SHP77 treated with DMSO at 0.1 percent for 48 hours (cell line): Measurements from ENCODE around the gene AFAP1L2.
"Not testable (repeated sequence)": the region's sequence is repeated elsewhere in the genome, so short reads cannot be mapped to it uniquely, and the experiment has no call there.

Experiments used
- DNase-seq: peaks from one replicate; lab custom pipeline; 2025; lab: John Stamatoyannopoulos, UW

Gene AFAP1L2

DNA sequence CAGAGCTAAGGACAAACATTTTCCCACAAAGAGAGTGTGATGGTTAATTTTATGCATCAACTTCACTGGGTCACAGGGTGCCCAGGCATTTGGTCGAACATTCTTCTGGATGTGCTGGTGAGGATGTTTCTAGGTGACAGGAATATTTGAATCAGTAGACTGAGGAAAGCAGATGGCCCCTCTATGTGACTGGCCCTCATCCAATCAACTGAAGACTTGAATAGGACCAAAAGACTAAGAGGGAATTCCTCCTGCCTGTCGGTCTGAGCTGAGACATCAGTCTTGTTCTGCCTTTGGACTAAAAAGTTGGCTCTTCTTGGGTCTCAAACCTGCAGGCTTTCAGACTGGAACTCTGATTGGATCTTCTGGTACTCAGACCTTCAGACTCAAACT, 44.4 kb downstream of the AFAP1L2 start:
- no peak for DNase-seq

DNA sequence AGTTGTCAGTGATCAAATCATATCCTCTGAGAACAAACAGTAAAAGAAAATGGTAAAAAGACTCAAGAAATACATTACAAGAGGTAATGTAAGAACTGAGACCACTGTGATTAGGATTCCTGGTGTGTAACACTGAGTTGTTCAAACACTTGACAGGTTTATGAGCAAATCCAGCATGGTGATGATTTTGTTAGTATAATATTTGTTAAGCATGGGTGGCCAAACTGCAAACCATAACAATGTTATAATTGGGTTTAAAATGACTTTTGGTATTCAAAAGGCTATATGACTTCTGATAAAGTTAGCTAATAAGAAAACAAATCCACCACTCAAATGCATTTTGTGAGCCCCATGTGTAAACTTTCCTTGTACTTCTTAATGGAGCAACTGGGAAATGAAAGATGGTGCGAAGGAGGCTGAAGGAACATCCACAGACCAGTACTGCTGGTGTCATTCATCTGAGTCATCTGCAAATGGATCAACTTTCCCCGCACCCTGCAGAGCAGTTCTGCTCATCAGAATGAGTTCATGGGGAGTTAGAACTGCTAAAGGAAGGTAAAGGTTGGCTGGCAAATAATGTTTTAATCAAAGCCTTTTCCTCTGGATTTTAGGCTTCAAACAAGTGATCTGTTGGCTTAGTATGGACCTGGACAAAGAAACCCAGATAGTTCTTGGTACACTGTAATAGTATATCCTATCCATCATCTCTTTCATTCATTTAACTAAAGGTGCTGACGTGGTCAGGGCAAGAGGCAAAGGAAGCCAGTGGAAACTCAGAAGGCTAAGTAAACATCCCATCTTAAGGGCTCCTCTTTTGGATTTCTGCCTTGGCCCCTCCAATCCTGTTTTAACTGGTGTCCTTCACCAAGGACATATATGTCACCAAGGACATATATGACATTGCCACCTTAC, 45.0 kb downstream of the AFAP1L2 start:
- DNase-seq: no peak

DNA sequence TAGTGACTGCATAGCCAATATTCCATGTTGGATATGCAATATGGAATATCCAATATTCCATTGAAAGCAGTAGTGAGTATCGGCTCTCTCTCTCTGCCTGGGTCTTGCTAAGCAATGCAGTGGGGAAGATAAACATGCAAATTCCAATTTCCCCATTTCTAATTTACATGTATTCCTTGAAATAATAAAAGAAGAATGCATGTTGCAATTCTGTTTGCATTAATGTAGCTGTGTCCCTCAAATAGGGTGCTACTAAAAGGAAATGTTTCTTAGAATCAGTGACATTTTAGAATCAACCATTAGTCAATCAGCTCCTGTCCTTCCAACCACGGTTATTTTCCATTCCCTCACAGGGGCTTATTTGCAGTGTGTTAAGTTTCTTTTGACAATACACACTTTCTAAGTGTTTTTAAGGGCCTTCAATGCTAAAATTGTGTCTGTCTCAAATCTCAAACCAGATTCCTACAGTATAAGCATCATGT, 46.7 kb downstream of the AFAP1L2 start:
- no peak for DNase-seq

DNA sequence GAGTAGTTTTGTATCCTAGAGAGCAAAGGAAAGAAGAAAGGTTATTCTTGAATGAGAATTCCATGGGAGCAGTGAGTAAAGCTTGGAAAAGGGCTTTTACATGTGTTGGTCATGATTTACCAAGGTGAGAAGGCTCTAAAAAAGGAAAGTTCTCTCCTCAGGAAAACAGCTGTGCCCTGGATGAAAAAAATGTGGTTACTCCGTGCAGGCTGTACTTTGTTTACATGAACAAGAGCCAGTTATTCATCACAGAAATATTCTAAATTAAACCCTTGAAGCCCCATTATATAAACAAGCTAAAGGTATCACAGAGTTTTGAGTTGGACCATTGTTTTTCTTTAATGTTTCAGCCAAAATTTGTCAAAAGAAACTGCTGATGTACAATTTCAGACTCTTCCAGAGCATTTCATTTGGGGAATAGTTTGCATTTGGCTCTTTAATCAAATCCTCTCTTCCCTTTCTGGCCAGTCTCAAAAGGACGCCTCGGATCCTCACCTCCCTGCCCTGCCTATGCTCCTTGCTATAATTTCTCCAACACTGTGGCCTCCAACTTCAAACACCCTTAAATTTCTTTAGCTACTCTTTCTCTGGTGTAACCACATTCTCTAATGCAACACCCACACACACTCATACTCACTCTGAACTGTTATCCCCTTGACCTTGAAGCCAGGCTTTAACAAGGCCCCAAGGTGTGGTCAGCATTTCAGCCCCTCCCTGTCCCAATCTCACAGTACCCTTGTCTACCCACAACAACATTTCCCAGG, 47.4 kb downstream of the AFAP1L2 start:
- DNase-seq: no peak

DNA sequence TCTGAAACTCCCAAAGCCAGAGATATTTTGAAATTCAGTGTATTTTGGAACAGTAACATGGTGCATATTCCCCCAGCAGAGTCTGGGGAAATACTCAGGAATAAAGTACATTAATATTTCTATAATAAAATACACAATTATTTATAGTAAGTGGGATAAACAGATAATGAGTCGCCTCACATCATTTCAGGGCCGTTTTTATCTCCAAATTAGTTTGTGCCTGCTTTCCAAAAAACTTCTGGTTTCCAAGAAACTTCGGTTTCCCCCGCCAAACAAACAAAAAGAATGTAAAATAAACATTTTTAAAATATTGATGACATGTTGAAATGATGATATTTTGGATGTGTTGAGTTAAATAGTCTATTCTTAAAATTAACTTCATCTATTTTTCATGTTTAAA, 48.2 kb downstream of the AFAP1L2 start:
- DNase-seq: no peak

DNA sequence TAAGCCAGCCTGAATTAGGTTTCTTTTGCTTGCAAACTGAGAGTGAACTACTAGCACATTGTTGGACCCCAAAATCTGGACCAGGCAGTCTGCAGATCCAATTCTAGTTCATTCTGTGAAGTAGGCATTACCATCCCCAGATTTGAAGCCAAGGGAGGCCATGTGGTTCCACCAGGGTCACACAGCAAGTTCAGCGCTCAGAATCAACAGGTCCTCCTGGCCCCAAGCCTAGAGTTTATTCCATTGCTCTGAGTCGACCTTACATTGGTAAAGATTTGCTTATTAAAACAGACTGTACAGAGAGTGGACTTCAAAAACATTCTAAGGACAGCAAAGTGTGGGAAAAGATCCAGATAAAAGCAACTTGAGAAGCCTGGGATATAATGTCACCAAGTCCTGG, 50.9 kb downstream of the AFAP1L2 start:
- no peak for DNase-seq

DNA sequence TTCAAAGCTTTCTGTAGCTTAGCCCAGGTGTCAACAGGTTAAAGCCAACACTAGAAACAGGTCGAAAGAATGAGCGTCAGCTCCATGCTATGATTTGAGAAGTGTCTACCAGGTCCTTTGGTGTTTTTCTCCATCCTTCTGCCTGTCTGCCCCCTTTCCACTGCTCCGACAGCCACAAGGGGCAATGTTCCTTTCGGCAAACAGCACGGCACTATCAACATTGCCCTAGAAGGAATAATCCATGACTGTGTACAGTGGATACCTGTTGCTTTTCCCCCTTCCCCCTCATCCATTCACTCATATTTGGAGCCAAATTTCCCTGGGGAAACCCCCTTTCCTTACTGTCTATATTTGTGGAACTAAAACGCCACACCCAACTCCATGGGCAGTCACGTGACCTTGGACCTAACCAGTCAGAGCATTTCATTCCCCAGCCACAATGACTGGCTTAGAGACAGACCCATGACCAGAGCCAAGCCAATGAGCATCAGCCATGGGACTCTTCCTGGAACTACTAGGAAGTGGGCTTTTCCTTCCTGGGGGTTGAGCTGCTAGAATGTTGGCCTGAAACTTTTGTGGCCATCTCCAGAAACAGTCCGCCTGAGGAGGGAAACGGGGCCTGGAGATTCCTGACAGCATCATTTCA, 51.5 kb downstream of the AFAP1L2 start:
- DNase-seq: no peak

DNA sequence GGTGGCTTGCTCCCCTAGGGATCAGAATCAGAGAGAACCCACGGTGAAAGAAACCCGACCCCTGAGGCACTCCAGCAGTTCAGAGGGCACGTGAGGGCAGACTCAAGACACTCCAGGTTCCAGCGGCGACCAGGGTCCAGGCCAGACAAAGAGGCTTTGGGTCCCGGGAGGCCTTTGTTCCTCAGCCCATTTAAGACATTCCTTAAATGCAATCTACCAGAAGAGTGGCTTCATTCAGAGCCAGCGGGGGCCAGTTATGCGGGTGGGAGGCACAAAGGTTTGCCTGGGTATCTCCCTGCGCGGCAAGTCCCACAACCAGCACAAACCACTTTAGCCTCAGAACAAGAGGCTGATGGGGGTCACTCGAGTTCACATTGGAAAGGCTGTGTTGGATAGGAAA, 53.6 kb downstream of the AFAP1L2 start:
- DNase-seq: no peak

DNA sequence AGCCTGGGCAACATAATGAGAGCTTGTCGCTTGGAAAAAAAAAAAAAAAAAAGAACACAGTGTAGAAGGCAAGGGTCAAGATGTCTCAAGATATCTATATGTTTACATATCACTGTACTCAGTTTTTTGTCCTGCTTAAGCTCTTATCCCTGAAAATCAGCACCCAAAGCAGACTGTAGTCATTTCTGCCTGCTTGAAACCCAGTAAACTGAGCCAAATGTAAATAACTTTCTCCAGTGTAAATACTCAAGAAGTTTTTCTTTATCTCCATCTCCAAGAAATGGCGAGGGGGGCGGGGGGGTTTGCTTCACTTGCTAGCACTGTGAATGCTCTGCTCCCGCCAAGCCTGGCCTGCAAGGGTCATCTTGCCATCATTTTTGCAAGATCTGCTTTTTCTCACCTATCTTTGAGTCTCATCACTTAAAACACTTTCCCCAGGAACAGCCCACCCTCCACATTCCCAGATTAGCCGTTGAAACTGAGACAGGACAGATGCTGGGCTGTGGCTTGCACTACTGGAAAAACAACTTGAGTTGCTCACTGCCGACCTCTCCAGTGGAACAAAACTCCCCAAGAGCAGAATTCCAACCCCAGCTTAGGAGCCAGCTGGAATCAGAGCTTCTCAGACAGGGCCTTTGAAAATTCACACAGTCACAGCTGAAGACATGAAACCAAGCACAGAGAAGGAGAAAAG, 54.6 kb downstream of the AFAP1L2 start:
- no peak for DNase-seq

DNA sequence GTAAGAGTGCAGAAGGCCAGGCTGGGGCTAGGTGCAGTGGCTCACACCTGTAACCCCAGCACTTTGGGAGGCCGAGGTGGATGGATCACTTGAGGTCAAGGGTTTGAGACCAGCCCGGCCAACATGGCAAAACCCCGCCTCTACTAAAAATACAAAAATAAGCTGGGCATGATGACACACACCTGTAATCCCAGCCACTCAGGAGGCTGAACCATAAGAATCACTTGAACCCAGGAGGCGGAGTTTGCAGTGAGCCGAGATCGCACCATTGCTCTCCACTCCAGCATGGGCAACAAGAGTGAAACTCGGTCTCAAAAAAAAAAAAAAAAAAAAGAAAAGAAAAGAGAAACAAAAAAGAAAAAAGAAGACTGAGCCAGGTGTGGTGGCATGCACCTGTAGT, 55.2 kb downstream of the AFAP1L2 start:
- DNase-seq: not testable (repeated sequence)

DNA sequence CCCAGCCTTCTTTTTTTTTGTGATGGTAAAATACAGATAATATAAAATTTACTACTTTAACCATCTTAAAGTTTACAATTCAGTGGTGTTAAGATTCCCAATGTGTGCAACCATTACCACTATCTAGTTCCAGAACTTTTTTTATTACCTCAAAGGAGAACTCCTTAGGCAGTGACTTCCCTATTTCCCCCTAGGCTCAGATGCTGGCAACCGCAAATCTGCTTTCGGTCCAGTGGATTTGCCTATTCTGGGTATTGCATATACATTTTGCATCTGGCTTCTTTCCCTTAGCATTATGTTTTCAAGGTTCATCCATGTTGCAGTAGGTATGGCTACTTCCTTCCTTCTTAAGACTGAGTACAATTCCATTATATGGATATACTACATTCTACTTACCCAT, 56.5 kb downstream of the AFAP1L2 start:
- no peak for DNase-seq

DNA sequence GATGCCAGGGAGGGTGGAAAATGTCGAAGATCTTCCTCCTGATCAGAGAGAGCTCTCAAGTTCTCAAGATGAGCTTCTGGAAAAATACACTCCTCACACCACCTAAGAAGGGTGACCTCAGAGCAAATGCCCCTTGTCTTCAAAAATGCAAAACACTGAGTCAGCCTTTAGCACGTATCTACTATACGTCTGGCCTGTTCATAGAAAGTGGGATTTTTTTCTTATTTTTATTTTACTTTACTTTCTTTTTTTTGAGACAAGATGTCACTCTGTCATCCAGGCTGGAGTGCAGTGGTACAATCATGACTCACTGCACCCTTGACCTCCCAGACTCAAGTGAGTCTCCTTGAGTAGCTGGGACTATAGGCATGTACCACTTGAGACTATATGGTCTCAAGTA, 57.1 kb downstream of the AFAP1L2 start:
- DNase-seq: no peak

DNA sequence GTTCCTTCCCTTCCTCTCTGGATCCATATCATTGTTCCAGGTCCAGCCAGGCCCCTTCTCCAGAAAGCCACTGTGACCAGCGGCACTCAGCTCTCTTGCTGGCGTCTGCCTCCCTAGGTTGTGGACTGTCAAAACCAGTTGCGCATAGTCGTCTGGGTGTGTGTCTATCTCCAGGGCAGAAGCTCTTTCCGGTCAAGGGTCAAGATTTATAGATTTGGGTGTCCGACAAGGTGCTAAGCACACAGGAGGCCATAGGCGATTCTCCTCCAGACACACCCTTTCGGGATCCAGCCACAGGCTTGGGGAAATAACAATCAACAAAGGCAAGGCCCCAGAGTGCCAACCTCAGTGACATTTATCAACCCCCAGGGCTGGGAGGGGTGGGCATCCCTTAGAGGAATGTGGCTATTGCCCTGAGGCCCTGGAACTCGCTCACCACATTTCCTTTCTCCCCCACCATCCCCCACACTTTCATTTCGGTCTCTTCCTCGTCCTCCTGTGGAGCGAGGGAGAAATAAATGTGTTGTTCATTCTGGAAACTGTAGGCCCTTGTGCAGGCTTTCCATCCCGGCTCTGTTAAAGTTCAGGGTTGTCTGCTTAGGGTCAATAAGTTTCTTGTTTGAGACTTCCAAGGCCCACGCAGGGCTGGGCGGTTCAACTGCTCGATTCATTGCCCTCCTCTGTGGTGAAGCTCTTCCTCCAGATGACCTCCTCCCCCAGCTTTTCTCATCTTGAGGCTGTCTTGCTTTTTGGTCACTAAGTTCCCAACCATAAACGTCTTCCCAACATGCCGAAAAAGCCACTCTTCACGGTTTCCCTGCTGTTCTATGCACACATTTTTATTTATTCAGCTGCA, 57.9 kb downstream of the AFAP1L2 start:
- DNase-seq: no peak

DNA sequence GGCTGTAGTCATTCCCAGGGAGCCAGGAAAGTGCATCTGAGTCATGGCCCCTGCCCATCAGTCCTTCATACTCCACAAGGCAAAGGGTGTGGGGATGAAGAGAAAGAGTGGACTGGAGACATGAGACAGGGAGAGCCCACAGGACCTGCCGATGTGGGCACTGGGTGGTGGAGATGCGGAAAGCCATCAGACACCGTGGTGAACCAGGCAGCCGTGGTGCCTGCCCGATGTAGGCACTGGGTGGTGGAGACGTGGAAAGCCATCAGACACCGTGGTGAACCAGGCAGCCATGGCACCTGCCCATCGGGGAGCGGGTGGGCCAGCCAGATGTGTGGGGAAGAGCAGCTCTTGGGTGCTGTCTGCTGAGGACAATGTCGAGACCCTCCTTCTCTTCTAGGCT, 58.6 kb downstream of the AFAP1L2 start:
- DNase-seq: no peak

DNA sequence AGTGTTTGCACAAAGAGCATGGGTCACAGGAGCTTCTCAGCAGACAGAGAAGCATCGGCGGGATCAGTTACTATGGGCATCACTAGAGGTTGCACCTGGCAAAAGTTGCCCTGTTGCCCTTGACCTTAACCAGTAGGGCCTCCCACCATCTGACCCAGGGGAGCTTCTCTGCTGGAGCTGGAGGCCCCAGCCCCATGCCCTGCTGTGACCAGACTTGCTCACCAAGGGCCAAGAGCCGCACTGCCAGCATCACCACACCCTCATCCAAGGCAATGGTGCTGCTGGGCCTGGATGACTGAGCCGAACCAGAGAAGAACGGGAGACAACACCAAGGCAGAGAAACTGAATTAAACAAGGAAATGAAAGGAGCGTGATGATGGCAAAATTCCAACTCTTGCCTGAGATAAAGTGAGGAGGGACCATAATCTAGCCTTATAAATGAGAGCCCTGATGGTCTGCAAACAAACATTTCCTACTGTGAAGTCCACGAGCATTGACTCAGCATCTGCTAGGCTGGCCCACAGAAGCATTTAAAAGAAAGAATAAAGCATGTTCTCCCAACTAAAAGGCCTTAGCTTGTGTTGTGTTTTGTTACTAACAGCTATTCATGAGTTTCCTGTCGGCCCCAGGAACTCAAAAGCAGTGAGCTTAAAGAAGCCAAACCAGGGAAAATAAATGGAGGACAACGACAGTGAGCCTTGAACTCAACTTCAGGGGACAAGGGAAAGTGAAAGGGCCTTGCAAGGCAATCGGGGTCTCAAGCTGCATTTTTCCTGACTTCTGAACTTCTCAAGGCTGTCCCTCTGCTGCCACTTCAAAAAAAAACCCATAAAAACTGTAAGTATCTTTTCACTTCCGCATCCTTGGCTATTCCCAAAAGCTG, 60.4 kb downstream of the AFAP1L2 start:
- DNase-seq: no peak

DNA sequence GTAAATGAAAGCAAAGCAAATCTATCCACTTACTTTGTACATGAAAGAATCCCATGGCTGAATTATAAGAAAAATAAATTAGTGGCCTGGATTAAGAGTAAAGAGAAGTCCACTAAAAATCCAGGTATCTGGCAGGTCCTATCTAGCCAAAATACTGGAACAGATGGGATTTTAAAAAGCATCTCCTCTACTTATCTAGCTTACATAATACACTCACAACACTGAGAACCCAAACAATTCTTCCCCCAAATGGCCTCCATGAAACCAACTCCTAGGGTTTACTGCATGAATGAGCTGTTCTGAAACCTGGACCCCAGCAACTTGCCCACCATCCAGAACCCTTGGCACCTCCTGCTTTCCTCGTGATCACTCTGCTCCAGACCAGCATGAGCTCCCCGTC, 61.3 kb downstream of the AFAP1L2 start:
- no peak for DNase-seq

DNA sequence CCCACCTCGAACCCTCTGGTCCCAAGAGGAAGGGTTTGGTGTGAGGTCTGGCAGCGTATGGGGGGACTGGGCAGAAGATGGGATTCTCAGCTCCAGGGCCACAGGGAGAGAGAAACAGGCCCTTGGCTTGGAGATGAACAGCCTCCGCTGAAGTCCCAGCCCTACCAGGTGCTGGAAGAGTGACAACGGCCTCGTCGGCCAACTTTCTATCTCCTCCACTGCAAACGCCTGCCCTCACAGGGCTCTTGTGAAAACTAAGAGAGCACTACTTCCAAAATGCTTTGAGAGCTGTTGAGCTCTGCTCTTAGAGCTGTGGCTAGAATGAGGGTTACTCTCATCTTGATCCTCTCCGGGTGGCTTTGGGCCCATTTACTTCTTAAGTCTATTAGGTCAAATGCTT, 63.5 kb downstream of the AFAP1L2 start:
- DNase-seq: no peak

DNA sequence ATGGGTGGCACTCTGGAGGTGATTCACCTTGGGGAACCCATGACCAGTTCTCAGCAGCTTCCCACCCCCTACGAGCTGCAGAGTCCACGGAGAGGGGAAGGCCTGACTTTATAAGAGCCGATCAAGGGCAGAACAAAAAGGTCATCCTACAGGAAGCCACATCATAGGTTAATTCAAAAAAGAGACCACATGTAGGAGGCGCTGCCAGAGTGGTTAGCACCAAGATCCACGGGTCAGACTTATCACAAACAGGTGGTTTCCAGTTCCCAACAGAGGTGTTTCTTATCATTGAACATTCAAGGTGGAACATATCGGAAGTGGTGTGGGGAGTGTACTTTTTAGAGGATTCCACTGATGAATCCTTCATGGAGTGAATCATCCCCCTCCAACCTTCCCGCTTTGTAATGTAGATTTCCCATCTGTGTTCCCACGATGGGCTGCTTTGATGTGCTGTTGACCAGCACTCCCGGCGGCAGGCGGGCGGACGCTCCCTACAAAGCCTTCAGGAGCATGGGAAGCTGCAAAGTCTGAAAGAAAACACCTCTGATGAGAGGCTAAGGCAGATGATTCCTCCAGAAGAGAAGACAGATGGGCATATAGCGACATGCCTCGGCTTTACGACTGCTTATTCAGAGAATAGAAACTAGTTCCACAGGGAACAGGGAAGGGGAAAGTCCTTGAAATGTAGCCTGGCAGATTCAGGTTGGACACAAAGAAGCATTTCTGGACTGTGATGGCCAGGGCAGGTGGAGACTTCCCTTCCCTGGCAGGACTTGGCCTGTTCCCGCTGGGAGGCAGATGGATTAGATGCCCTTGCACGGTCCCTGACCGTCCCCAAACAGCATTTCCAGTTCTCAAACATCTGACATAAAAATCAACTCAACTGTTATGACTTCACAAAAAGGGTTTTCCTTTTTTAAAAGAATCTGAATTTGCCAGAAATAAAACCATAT, 66.5 kb downstream of the AFAP1L2 start:
- DNase-seq: no peak
